COLO829 (cell line): Measurements from ENCODE around the gene CCL20.
A peak's percentile ranks its signal among the peaks of the same experiment; 100 is the strongest.
"Not testable (repeated sequence)": the region's sequence is repeated elsewhere in the genome, so short reads cannot be mapped to it uniquely, and the experiment has no call there.

Experiments
- DNase-seq: peaks from one replicate; pipeline ENCODE4 v3.0.0; 2012; ENCODE audit warnings: low spot score

Gene CCL20

DNA sequence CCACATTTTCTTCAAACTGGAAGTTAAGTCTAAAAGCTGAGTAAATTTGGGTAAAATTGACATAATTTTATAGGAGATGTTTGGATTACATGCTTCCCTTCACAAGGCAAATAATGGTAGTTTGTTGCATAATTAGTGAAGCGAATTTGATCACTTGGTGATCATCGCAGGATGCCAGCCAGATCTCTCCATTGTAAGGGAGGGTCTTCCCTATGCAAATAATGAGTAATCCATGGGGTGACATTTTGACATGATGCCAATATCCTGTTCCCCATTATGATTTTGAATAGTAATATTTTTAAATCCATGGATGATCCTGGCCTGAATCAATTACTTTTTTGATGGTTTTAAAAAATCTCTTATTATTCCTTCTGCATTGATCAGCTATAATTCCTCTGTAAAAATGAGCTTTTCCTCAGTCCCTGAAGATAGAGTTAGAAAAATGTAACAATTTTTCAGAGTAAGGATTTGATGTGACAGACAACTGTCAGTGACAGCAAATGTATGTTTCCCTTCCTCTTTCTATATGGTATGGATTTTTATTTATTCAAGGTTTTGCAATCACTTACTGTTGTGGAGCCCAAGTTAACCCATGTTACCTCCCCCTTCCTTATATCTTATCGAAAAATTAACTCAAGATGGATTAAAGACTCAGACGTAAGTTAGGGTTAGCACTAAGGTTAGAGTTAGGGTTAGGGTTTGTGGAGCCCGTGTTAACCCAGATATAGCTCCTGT, 21.4 kb downstream of the CCL20 start:
- DNase-seq, result no peak

DNA sequence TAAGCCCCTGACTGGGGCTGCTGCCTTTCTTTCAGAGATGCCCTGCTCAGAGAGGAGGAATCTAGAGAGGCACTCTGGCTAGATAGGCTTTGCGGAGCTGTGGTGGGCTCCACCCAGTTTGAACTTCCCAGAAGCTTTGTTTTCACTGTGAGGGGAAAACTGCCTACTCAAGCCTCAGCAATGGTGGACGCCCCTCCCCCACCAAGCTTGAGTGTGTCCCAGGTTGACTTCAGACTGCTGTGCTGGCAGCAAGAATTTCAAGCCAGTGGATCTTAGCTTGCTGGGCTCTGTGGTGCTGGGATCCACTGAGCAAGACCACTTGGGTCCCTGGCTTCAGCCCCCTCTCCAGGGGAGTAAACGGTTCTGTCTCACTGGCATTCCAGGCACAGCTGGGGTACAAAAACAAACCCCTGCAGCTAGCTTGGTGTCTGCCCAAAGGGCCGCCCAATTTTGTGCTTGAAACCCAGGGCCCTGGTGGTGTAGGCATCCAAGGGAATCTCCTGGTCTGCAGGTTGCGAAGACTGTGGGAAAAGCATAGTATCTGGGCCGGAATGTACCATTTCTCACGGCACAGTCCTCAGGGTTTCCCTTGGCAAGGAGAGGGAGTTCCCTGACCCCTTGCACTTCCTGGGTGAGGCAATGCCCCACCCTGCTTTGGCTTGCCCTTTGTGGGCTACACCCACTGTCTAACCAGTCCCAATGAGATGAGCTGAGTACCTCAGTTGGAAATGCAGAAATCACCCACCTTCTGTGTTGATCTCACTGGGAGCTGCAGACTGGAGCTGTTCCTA, 25.9 kb downstream of the CCL20 start:
- not testable (repeated sequence) for DNase-seq

DNA sequence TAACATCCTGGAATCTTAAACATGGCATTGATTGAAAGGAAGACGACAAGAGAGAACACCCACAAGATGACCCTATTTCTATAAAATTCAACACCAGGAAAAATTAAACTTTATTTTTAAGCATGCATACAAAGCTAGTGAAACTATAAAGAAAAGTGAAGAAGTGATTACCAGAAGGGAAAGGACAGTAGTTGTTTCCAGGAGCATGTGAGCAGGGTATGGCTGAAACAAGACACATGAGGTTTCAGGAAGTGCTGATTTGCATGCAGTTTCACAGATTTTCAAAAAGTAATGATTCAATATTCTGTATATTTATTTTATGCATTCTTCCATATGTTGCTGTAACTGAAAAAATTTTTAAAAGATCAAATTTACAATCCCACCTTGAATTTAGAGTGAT, 33.2 kb downstream of the CCL20 start:
- no peak for DNase-seq

DNA sequence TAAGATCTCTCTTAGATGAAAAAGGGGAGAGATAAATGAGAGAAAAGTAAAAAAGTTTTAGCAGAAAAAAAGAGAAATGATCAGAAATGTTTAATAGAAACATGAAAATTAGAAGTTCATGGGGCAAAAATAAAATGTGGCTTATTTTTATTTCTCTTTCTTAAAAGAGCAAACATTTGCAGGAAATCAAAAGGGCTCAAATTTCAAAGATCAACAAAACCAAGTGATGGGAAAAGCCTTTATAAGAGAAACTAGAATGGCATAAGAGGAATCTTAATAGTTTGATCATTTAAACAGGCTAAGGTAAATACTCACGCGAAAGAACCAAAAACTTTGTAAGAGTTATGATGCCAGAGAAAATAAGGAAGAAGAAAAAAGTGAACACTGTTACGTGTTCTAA, 34.5 kb downstream of the CCL20 start:
- DNase-seq, result no peak

DNA sequence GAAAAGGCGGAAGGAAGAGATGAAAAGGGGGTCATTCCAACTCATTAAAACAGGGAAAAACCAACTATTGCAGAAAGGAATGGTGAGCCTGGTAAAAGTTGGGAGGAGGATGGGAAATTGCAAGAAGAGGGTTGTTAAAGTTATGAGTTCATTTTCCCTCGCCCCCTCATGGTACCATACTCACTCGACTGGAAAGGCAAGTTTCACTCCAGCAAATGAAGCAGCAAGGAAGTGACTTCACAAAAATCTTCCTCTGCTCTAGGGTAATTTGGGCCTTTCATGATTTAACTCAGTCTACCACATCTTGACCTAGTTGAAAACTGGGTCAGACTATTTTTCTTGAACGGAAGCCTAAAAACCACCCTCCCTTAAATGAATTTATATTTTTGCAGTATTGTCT, 34.9 kb downstream of the CCL20 start:
- no peak for DNase-seq

DNA sequence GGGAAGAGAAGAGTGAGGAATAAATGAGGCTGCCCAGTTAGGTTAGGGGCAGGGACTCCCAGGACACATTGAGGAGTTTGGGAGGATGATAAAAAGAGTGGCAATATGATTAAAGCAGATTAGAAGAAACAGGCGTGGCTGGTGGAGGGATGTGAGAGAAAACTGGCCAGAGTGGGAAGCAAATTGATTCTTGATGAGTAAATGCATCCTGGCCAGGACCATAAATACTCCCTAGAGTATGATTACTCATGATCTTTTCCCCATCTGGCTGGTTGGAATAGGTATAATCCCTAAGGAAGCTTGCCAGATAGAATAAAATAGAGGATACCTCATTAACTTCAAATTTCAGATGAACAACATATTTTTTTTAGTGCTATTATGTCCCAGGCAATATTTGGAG, 36.3 kb downstream of the CCL20 start:
- no peak for DNase-seq

DNA sequence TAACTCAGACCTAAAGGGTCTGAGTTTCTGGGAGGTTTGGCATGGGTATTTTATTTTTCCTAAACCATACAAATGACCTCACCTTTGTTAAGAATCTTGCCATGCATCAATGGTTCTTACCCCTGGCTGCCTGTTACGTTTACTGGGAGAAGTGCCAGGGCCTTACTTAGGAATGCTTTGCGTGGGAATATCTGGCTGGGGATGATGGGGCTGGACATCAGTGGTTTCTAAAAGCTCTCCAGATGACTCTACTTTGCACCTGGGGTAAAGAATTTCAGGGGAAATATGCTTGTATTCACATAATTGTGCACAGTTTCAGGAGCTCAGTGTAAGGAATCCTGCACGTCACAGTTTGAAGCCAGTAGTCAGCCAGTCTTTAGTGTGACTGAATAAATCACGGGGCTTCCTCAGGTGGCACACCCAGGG, 39.6 kb downstream of the CCL20 start:
- DNase-seq, result no peak

DNA sequence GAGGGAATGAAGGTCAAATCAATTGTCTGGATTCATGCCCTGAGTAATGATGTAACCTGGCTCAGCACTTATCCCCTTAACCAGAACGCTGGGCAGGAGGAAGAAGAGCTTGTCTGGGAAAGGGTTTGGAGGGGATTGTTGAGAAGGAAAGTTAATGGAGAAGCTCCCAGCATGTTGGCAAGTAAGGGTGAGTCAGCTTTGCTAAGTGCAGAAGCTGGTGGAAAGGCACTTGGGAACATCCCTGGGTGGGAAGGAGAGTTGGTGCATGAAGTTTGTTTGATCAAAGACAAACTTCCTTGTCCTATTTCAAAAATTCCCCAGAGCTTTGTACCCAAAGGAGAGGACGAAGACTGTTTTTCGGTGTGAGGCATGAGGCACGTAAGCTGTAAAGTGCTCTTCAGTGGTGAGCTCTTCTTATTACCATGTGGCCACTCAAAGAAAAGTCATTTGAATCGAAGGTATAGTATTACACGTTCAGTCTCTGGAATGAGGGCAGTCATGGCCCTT, 40.2 kb downstream of the CCL20 start:
- DNase-seq, result no peak

DNA sequence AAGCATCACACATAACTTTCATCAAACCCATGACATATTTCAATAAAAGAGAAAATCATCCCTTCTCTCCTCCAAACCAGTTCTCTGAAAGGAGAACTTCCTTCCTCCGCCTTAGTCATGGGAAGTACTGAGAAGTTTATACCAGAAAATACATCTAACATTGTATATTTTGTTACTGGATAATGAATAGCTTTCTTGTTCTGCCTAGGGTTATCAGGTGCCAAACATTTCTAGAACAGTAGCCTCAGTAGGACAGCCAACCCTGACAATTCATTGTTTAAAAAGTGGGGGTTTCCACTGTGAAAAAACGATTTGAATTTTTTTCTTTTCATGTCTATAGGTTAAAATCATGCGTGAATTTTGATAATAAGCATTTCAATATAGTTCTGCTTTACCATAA, 41.8 kb downstream of the CCL20 start:
- DNase-seq, result peak; percentile 84

DNA sequence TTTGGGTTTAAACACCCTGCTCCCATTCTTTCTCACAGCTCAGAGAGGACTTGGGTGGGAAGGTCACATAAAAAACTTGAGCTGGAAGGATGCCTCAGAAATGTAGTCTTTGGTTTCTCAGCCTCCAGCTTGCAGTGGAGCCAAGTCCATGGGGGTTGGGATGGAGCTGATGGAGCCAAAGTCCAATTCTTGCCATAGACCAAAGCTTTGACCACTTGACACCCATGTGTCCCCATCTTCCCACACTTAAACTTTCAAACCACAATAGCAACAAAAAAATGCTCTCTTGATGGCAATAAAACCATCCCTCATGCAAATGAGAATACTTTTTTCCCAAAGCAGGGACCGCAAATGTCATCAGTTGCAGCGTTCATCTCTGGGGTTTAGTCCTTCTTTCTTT, 43.1 kb downstream of the CCL20 start:
- DNase-seq, result no peak

DNA sequence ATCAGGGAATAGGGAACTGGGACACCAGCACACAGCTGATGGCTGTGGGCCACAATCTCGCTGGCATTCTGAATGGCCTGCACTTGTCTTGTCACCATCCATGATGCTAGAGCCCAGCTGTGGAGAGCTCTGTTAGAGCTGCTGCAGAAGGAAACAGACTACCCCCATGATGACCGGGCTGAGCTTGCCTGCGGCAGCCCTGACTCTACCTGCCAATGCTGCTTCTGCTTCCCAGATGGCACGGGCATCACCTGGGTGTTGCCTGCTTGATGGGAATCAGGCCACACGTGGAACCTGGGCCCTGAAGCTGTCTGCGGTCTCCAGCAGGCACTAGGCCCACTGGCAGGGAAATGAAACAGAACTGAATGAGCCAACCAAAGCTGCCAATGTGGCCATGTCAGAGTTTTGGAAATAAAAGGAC, 46.6 kb downstream of the CCL20 start:
- DNase-seq, result no peak

DNA sequence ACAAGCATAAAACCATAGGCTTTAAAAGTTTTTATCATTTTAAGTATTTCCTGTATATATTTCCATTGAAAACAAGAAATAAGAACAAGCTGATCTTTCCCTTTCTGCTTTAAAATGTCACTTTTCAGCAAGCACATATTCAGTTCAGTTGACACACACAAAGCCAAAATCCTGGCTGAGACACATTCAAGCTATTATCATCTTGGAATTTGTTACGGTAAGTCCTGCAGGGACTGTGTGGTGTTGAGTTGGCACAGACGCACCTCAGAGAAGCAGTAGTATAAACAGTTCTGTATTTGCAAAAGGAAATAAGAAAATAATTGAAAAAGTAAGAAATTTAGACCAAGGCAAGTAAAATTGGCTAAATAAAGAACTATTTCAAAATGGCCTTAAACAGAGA, 47.4 kb downstream of the CCL20 start:
- DNase-seq, result no peak

DNA sequence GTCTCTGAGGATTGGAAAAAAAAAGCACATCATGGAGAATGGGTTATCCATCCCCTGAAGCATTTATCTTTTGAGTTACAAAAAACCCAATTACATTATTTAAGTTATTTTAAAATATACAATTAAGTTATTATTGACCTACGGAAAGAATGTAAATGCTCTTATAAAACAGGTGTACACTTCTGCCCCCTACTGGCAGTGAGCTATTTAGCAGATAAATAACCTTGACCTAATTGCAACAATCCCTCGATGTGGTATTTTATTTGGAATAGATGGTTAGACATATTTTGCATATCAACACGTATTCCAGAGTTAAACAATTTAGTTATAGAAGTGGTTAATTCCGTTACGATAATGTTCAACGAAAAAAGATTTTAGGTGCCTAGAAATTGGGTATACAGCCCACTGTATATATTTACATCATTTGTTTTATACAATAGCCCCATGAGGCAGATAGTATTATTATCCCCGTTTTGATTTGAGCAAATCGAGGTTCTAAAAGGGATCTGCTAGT, 48.6 kb downstream of the CCL20 start:
- peak; percentile 59 for DNase-seq

DNA sequence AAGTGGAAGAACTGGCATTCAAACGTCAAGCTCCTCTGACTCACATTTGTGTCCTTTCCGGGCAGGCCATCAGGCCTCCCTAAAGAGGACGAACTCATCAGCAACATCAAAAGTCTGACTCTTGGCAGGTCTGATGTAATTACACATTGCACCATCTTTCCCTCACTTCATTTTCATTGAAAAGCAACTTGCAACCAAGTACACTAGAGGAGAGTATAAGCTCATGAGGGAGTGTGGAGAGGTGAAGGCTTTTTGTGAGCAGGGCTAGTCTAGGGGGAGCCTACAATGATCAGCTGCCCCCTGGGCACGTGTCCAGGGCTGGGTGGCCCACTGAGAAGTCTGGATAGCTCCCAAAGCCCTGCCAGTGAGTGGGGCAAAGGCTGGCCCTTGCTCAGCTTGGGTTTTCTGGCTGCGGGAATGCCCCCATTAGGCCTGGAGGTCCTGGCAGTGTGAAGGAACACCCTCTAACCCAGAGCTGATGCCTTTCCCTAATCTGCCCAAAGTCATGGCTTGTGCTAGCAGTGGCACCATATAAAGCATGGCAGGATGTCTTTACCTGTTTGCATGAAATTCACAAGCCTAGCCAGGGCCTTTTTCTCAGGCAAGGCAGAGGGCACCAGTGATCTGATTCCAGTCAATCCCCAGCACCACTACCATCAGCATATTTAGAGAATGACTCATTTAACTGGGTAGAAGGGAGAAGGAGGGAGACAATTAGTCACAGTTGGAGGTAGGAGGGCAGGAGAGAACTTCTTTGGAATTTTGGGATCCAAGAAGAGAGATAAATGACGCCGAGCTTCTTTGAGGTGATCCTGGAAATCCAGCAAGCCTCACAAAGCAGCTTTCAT, 49.3 kb downstream of the CCL20 start:
- peak; percentile 89 for DNase-seq

DNA sequence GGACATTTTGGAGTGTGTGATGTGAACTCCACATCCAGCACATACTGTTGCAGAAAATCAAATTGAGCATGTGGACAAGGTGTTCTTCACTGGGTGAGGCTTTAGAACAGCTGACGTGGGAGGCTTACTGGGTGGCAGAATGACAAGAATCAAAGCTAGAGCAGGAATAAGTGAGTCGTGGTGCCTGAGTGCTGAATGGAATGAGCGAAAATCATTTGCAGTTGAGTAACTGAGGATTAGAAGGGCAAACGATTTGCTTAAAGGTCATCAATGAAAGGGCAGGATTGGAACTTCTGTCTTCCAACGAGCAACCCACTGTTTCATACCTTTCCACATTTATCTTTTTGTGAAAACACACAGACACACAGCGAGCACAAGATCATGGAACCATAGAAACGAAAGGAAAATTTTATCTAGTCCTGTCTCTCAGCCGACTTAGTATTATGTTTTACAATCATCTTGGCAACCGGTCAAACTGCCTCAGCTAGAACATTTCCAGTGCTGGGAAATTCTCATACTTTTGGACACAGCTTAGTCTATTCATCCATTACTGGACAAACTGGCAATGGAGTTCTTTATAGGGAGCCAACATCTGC, 50.6 kb downstream of the CCL20 start:
- no peak for DNase-seq

DNA sequence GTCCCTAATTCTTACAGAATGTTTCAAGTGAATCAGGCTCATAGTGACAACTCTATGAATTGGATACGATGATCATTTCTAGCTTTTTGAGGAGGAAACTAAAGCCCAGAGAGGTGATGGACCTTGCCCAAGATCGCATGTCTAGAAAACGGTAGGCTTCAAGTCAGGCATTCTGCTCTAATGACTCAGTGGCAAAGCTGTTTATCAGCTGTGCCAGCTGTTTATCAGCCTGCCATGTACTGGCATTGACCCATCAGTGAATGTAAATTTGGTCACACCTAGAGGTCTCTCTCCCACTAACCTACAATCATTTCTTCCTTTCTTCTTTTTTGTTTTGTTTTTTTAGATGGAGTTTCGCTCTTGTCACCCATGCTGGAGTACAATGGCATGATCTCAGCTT, 51.6 kb downstream of the CCL20 start:
- no peak for DNase-seq
